OCI-LY7 (cell line): ENCODE results near the gene GDF3.

Experiments used
- CTCF ChIP-seq: fragments of 200-600 bp; sonication (generic); conservative IDR thresholded peaks from 2 replicates; pipeline ENCODE4 v1.5.1; 2014; ENCODE audit warnings: mild to moderate bottlenecking, antibody characterized with exemption, low read length, moderate library complexity, mixed read lengths
- EZH2phosphoT487 ChIP-seq: fragments of 200-600 bp; sonication (generic); IDR thresholded peaks from 2 replicates; pipeline ENCODE4 v1.6.1; 2018; ENCODE audit warnings: low read depth, borderline replicate concordance, mild to moderate bottlenecking, mixed run types, antibody characterized with exemption, low read length, moderate library complexity, mixed read lengths

- TF ChIP-seq CTCF (no peak), EZH2phosphoT487 (no peak)
Observed at GRCh38 chr12:7656121-7656520, 39.5 kb downstream of the GDF3 start.
